Measurements from ENCODE around the gene RPS28.
"Not testable (repeated sequence)": the region's sequence is repeated elsewhere in the genome, so short reads cannot be mapped to it uniquely, and the experiment has no call there.

RPS28 gene

DNA sequence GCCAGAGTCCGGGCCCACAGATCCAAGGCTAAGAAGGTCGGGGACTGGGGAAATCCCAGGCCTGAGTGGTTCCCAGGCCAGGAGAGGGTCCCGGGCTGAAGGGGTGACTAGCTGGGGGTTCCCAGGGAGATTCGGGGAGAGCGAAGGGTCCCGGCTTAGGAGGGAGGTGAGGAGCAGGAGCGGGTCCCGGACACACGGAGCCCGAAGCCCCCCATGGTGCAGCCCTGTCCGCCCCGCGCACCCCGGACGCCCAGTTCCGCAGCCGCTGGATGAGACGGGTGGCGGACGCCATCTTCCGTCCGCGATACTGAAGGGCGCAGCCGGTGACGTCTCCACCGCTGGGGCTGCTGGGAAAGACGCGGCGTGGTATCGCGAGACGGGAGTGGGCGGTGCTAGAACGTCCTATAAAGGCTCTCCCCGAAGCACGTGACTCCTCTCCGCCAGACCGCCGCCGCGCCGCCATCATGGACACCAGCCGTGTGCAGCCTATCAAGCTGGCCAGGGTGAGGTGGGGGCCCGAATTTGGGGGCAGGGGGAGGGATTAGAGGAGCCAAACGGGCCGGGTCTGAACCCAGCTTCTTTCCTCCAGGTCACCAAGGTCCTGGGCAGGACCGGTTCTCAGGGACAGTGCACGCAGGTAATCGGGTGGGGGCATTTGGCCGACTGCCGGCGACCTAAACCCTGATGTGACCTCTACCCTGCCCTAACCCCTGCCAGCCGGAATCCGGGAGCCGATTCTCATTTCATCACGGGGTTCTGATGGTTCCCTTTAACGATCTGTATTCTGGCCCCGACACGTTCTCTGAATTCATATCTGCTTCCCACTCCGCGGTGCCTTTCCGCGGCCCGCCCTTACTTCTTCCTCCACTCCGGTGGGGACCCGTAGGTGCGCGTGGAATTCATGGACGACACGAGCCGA is at the start of gene RPS28, which contains the start of gene NDUFA7:
Gene RPS28 (plus strand): TSS at position 430 of the 919 bp plus-strand sequence. CDS start 35 bp downstream, at position 465.
Gene NDUFA7 (minus strand): TSS at position 309 of the 919 bp plus-strand sequence. CDS start 17 bp downstream, at position 292.
- DNase-seq (ENCODE audit: low read depth), result peak; percentile 95

GRCh38 chr19:8276508-8276907 is 44.8 kb upstream of the RPS28 start:
- DNase-seq (ENCODE audit: low read depth), result not testable (repeated sequence)

DNA sequence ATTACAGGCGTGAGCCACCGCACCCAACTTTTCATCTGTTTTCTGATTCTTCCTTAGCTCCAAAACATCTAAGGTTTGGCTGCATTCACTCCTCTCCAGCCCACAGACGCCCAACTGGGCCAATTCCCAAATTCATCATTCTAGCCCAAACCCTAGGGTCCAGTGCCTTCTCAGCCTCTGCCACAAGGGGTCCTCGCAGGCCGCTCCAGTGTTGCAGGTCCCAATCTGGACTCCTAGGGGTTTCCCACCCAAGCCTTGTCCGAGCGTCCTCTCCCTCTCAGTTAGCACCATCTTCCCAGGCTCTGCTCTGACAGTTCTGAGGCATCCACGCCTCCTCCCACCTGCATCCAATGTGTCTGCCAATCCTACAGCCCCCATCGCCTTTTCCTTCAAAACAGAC is 30.0 kb upstream of the RPS28 start:
- not testable (repeated sequence) for DNase-seq (ENCODE audit: low read depth)

- DNase-seq (ENCODE audit: low read depth), result no peak
These were observed 19.0 kb upstream of the RPS28 start for GRCh38 chr19:8302357-8302691.

GRCh38 chr19:8302734-8303133 is 18.6 kb upstream of the RPS28 start:
- DNase-seq (ENCODE audit: low read depth), result no peak

GRCh38 chr19:8304841-8305621 is 16.3 kb upstream of the RPS28 start:
- no peak for DNase-seq (ENCODE audit: low read depth)

GRCh38 chr19:8305798-8306197 is 15.5 kb upstream of the RPS28 start:
- no peak for DNase-seq (ENCODE audit: low read depth)

DNA sequence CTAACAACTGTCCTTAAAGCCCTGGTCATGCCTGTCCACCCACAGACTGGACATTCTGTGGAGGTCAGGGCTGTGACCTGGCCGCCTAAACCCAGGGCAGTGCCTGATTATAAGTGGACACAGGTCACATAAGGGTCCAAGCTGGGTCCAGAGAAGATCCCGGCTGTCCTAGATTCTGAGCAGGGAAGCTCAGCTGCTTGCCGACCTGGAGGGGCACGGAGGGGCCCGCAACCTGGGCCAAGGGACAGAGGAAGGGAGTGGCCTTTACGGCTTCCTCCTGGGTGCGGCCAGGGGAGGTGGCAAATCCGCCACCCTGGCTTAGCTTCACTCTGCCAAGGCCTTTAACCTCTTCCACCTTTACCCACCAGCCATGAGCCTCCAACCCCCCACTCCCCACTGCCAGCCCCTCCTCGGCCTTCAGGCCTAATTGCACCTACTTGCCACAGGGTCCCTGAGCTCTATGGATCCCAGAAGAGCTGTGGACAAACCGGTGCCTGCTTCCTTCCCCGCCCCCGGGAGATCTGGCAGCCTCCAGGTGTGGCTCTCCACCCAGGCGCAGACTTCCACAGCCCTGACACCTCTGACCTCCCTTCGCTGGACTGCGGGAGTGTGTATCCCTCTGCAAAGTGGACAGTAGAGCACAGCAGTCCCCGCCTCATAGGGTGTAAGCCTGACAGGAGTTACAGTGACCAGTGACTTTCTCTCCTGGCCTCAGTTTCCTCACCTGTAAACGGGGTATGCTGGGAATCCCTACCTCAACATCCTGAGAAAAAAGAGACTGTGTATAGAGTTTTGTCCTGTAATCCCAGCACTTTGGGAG is 14.9 kb upstream of the RPS28 start:
- no peak for DNase-seq (ENCODE audit: low read depth)

DNA sequence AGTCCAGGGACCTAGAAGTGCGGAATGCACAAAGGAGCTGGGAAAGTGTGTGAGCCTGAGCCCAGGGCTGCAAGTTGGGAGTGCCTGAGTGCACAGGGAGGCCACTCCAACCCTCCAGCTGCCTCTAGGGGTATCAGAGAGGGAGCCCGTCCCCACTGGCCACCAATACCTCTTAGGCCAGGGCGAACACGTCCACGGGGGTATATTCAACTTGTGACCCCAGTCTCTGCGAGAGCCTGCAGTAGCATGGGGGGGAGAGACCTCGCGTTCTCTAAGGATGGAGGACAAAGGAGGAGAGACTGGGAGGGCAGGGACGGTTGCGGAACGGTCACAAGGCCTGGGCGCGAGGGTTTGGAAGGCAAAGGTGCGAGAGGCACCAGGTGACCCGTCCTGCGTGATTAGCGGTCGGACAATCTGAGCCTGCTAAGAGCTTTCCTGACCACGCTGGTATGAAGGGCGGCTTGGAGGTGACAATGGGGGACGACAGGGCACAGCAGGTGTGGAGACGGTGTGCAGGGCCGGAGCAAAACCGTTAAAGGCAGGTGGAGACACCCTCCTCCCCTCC is 13.8 kb upstream of the RPS28 start:
- no peak for DNase-seq (ENCODE audit: low read depth)

DNA sequence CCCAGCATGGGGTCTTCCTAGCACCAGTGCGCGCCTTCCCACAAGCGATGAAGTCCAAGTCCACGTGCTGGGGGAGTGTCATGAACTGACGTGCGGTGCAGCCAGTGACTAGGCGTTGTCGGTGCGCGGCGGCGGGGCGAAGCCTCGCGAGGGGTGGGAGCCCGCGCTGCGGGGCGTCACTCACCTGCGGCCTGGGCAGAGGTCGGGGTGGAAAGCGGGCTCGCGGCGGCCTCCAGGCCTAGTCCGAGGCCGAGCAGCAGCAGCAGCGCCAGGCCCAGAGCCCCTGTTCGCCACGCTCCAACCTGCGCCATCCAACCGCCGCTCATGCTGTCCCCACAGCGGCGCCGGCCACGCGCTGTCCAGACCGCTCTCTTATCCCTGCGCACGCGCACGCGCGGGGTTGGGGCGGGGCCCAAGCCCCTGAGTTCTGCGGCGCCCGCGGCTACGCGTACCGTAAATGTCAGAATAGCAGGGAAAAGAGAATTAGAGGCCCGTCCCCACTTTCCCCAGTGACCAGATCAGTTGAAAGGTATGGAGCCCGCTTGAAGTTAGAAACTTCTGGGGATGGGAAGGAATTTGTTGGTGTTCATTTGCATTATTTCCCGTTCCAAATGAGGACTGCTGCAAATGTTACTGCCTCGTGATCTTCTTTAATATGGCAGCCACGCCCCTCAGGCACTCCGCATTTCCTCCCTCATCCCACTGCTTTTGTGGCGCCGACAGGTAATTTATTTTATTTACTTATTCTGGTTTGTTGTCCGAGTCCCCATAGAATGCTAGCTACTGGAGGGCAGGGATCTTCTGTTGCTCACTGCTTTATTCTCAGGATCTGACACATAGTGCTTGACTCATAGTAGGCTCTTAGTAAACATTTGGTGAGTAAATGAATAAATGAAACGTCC is 13.1 kb upstream of the RPS28 start, which contains the start of gene CD320:
Gene CD320 (minus strand): TSS at position 394 of the 902 bp plus-strand sequence. CDS start 68 bp downstream, at position 326.
- DNase-seq (ENCODE audit: low read depth), result peak; percentile 88

DNA sequence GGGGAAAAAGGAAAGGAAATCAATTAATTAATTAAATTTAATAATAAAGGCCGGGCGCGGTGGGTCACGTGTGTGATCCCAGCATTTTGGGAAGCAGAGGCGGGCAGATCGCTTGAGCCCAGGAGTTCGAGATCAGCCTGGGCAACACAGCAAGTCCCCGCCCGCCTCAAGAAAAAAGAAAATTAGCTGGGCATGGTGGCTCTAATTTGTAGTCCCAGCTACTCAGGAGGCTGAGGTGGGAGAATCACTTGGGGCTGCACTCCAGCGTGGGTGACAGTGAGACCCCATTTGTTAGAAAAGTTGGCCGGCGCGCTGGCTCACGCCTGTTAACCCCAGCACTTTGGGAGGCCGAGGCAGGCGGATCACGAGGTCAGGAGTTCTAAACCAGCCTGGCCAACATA is 12.4 kb upstream of the RPS28 start:
- DNase-seq (ENCODE audit: low read depth), result no peak

DNA sequence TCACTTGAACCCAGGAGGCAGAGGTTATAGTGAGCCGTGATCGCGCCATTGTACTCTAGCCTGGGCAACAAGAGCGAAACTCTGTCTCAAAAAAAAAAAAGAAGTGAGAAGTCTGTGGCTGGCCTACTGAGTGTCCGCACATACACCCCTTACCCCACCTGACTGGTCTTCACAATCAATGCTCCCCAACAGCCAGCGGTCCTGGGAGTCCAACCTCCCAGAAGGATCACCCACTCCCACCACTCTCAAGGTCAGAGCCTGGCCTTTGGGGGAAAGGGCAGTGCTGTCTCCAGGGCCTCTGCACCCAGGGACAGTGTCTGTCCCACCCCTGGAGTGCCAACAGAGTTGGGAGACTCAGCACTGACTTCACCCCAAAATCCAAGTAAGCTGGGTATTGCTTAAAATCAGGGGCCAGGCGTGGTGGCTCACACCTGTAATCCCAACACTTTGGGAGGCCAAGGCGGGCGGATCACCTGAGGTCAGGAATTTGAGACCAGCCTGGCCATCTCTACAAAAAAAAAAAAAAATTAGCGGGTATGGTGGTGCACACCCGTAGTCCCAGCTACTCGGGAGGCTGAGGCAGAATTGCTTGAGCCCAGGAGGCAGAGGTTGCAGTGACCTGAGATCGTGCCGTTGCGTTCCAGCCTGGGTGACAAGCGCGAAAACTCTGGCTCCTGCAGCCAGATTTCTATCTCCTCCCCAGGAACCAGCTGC is 10.8 kb upstream of the RPS28 start:
- no peak for DNase-seq (ENCODE audit: low read depth)

DNA sequence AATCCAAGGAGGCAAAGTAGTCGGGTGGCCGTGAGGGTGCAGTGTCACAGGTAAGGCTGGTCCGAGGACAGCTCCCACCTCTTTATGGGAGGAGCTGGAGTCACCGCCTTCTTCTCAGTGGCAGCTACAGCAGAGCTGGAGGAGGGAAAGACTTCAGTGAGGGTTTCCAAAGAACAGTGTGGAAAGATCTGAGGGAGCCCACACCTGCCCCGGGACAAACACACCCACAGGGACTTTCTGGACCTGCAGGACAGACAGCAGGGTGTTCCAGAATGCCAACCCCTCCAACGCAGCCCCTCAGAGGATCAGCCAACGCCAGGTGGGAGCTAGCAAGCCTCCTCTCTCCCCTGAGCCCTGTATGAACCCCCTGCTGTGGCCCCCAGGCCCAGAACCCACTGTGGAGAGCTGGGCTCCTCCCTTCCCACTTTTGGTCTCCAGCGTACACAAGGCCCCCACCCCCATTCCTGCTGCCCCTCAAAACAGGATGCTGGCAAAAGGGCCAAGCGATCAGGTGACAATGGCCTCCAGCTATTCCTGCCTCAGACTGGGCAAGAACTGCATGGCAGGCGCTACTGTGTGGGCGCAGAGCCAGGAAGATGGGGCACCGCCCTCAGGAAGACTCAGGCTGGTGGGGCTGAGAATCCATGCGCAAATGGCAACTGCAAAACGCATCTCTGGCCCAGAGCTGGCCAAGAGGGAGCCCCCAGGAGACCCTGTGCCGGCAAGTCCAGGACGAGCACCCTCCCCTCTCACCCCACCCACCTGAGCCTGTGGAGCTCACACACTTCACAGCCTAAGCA is 9.6 kb upstream of the RPS28 start:
- DNase-seq (ENCODE audit: low read depth), result no peak

DNA sequence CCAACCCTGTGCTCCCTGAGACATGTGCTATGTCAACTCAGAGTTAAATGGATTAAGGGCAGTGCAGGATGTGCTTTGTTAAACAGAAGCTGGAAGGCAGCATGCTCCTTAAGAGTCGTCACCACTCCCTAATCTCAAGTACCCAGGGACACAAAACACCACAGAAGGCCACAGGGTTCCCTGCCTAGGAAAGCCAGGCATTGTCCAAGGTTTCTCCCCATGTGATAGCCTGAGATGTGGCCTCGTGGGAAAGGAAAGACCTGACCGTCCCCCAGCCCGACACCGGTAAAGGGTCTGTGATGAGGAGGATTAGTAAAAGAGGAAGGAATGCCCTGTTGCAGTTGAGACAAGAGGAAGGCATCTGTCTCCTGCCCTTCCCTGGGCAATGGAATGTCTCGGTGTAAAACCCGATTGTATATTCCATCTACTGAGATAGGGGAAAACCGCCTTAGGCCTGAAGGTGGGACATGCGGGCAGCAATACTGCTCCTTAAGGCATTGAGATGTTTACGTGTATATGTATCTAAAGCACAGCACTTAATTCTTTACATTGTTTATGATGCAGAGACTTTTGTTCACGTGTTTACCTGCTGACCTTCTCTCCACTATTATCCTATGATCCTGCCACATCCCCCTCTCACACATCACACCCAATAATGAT is 6.2 kb upstream of the RPS28 start:
- not testable (repeated sequence) for DNase-seq (ENCODE audit: low read depth)

DNA sequence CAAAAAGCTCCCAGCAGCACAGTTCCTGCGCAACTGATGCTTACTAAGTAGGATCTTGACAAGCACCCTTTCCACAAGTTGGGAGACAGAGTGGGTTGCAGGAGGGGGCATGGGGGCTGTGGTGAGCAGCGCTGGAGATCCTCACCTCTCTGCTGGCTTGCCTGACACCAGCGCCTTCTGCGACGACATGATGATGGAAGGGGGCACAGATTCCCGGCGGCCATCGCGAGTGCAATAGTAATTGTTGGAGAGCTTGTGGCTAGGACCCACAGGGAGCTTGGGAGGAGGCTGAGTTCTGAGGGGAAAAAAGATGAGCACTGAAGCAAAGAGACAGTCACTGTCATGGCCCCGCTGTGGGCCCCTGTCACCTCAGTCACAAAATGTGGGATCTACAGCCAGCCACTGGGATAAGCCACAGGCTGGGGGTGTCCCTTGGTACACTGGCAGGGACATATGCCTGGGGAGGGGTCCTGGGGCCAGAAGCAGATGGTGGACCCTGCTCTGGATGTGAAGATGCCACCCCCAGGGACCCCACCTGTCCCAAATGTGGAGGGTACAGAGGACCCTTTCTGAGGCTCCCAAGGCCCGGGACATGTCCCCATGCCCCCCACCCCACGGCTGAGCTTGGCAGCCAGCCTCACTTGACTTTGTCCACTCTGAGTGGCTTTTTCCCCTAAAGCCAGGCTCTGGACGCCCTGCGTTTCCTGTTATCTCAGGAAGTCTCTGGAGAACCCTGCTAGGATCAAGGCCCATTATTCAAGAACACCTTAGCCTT is 4.8 kb upstream of the RPS28 start:
- DNase-seq (ENCODE audit: low read depth), result no peak

DNA sequence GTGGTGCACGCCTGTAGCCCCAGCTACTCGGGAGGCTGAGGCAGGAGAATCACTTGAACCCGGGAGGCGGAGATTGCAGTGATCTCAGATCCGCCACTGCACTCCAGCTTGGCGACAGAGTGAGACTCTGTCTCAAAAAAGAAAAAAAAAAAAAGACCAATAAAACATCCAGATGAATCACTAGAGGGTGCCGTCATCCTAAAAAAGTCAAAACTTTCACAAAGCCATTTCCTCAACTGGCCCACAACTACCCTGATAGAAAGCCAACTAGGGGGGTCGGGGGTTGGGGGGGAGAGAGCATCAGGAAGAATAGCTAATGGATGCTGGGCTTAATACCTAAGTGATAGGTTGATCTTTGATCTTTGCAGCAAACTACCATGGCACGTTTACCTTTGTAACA is 2.5 kb upstream of the RPS28 start:
- peak; percentile 35 for DNase-seq (ENCODE audit: low read depth)

DNA sequence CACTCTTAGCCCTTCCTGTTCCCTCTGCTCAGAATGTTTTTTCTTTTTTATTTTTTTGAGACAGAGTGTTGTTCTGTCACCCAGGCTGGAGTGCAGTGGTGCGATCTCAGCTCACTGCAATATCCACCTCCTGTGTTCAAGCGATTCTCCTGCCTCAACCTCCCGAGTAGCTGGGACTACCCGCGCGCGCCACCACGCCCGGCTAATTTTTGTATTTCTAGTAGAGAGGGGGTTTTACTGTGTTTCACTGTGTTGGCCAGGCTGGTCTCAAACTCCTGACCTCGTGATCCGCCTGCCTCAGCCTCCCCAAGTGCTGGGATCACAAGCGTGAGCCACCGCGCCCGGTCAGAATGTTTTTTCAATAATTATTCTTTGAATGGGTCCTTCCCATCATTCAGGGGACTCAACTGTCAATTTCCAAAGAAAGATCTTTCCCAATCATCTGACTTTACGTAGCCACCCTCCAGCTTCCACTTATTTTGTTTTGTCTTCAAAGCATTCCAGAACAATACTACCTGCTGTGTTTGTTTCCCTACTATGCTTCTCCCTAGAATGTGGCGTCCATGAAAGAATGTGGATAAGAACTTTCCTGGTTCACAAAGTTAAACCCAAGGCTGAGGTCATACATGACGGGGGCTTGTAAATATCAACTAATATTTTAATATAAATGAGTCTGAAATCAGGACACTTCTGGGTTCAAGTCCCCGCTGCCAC is 1.3 kb upstream of the RPS28 start:
- DNase-seq (ENCODE audit: low read depth), result no peak

All from EH (cell line).